ENCODE measurements around the gene ITPRIP.

The ITPRIP gene

GRCh38 chr10:104307576-104308438, 30.5 kb downstream of the ITPRIP start:
- no peak for DNase-seq (ENCODE audit: low read depth in 2 of 2)

- no peak for DNase-seq (ENCODE audit: low read depth in 2 of 2)
These were observed 31.4 kb downstream of the ITPRIP start for GRCh38 chr10:104306897-104307296.

- DNase-seq (ENCODE audit: low read depth in 2 of 2): no peak
These were observed 33.3 kb downstream of the ITPRIP start for GRCh38 chr10:104304927-104305326.

- no peak for DNase-seq (ENCODE audit: low read depth in 2 of 2)
These were observed 33.9 kb downstream of the ITPRIP start for GRCh38 chr10:104304356-104304745.

GRCh38 chr10:104303594-104304355, 34.5 kb downstream of the ITPRIP start:
- no peak for DNase-seq (ENCODE audit: low read depth in 2 of 2)

GRCh38 chr10:104301907-104302690, 36.2 kb downstream of the ITPRIP start:
- DNase-seq (ENCODE audit: low read depth in 2 of 2): no peak

GRCh38 chr10:104300736-104301292, 37.5 kb downstream of the ITPRIP start:
- peak in 1 of 2 donors; percentile 10 for DNase-seq (ENCODE audit: low read depth in 2 of 2)

GRCh38 chr10:104300002-104300735, 38.1 kb downstream of the ITPRIP start:
- DNase-seq (ENCODE audit: low read depth in 2 of 2): no peak

GRCh38 chr10:104299031-104299904, 39.0 kb downstream of the ITPRIP start:
- no peak for DNase-seq (ENCODE audit: low read depth in 2 of 2)

GRCh38 chr10:104297697-104298660, 40.3 kb downstream of the ITPRIP start:
- peak in 1 of 2 donors; percentile 14 for DNase-seq (ENCODE audit: low read depth in 2 of 2)

GRCh38 chr10:104296687-104297436, 41.4 kb downstream of the ITPRIP start:
- no peak for DNase-seq (ENCODE audit: low read depth in 2 of 2)

- no peak for DNase-seq (ENCODE audit: low read depth in 2 of 2)
These were observed 44.4 kb downstream of the ITPRIP start for GRCh38 chr10:104293781-104294321.

GRCh38 chr10:104293011-104293410, 45.3 kb downstream of the ITPRIP start:
- no peak for DNase-seq (ENCODE audit: low read depth in 2 of 2)

- DNase-seq (ENCODE audit: low read depth in 2 of 2): peak; percentile 84 to 89
These were observed 46.8 kb downstream of the ITPRIP start for GRCh38 chr10:104291439-104291951.

- DNase-seq (ENCODE audit: low read depth in 2 of 2): no peak
These were observed 49.9 kb downstream of the ITPRIP start for GRCh38 chr10:104288355-104288754.

- DNase-seq (ENCODE audit: low read depth in 2 of 2): no peak
These were observed 51.3 kb downstream of the ITPRIP start for GRCh38 chr10:104286939-104287338.

GRCh38 chr10:104284846-104285245, 53.4 kb downstream of the ITPRIP start:
- DNase-seq (ENCODE audit: low read depth in 2 of 2): no peak

- no peak for DNase-seq (ENCODE audit: low read depth in 2 of 2)
These were observed 56.6 kb downstream of the ITPRIP start for GRCh38 chr10:104281694-104282093.
